ENCODE data around the gene OTUB2. TPM values are rescaled to one million over a fixed set of nuclear protein-coding genes. Genes with fewer than 3 reads are reported as not detected.

OTUB2 gene
- total and polyA plus RNA-seq, 2 donors (not counting 3 experiments of a cell fraction or from before 2014, with no cell fraction given), result 0.70 to 1.6 TPM

DNA sequence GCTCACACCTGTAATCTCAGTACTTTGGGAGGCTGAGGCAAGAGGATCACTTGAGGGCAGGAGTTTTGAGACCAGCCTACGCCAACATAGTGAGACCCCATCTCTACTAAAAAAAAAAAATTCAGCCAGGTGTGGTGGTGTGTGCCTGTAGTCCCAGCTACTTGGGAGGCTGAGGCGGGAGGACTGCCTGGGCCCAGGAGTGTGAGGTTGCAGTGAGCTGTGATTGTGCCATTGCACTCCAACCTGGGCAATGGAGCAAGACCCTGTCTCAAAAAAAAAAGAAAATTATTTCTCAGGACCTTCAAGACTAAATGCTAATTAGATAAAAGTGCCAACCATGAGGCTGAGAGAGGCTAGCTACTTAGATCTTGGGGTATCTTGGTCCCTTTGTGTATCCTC, 23.5 kb downstream of the OTUB2 start:
- CTCF ChIA-PET, result interaction anchor here (1.5 to 7.6 kb wide), 5 partner anchors 12 to 87 kb away, joined by 3 to 133 read pairs (median 22); no protein-coding TSS in a partner anchor
- intact Hi-C loops (cut with micrococcal nuclease), result no loop called here
- H3K4me1 ChIP-seq (ENCODE audit: control insufficient read depth, extremely low read depth, insufficient read depth, low read length), result peaks cover 3% of the 10 kb centered on the region

More for the DNA sequence above, 23.5 kb downstream of the OTUB2 start:
- dilution Hi-C loops (cut with MboI; ENCODE audit: extremely low pct_ligation_motif_present, low sequenced_read_pairs), result no loop called here
- TF ChIP-seq, protein P1, sequence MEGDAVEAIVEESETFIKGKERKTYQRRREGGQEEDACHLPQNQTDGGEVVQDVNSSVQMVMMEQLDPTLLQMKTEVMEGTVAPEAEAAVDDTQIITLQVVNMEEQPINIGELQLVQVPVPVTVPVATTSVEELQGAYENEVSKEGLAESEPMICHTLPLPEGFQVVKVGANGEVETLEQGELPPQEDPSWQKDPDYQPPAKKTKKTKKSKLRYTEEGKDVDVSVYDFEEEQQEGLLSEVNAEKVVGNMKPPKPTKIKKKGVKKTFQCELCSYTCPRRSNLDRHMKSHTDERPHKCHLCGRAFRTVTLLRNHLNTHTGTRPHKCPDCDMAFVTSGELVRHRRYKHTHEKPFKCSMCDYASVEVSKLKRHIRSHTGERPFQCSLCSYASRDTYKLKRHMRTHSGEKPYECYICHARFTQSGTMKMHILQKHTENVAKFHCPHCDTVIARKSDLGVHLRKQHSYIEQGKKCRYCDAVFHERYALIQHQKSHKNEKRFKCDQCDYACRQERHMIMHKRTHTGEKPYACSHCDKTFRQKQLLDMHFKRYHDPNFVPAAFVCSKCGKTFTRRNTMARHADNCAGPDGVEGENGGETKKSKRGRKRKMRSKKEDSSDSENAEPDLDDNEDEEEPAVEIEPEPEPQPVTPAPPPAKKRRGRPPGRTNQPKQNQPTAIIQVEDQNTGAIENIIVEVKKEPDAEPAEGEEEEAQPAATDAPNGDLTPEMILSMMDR (IDR thresholded peaks at IDR 0.05; ENCODE audit: extremely low read depth in 1 of 2, insufficient read depth in 1 of 2, low read depth in 1 of 2, low read length in 2 of 2), result no peak
- TF ChIP-seq JUN (IDR thresholded peaks at IDR 0.05; ENCODE audit: borderline replicate concordance, insufficient read depth, insufficient read length, low read depth) (no peak), EZH2 (IDR thresholded peaks at IDR 0.05; ENCODE audit: borderline replicate concordance, low read depth, low read length, severe bottlenecking) (no peak), MYC (IDR thresholded peaks at IDR 0.05; ENCODE audit: low read depth, low read length) (no peak), POLR2AphosphoS5 (IDR thresholded peaks at IDR 0.05; ENCODE audit: insufficient read depth, low read depth, low read length) (no peak), POLR2A (IDR thresholded peaks at IDR 0.05; ENCODE audit: low read depth, low read length) (no peak), GATA2 (IDR thresholded peaks at IDR 0.05; ENCODE audit: insufficient read depth, insufficient read length, low read depth, low read length) (no peak), FOS (IDR thresholded peaks at IDR 0.05; ENCODE audit: borderline replicate concordance, insufficient read depth, low read length) (no peak)
- TF ChIP-seq, protein P2, sequence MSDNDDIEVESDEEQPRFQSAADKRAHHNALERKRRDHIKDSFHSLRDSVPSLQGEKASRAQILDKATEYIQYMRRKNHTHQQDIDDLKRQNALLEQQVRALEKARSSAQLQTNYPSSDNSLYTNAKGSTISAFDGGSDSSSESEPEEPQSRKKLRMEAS (IDR thresholded peaks at IDR 0.05; ENCODE audit: insufficient read depth, insufficient read length), result no peak
- H3K36me3 ChIP-seq (ENCODE audit: control insufficient read depth in 2 of 2, extremely low read depth in 1 of 2, insufficient read depth in 2 of 2, low read length in 2 of 2), result peaks cover 13 to 28% of the 10 kb centered on the region in 2 experiments
- H3K9ac ChIP-seq (replicated peaks; ENCODE audit: extremely low read depth, insufficient read depth, low read length), result no peak overlapping the region
- no peak overlapping the region for H3K4me2 ChIP-seq (ENCODE audit: insufficient read depth, low read length)
- H3K27ac ChIP-seq (ENCODE audit: insufficient read depth, low read depth, low read length), result no peak overlapping the region
- H3K4me3 ChIP-seq (replicated peaks in 1 of 3; ENCODE audit: insufficient read depth in 1 of 3, low read depth in 1 of 3, low read length in 3 of 3), result no peak overlapping the region
- H2AFZ ChIP-seq (ENCODE audit: low read depth, low read length), result no peak overlapping the region
- FAIRE-seq (no peak), DNase-seq (ENCODE audit: low read depth, low spot score) (no peak)
- POLR2A ChIA-PET, result no interaction called here
- BruUV-seq (replicated peaks), result no TSS peak
- no peaks in the 10 kb centered on the region for H3K9me1 ChIP-seq (replicated peaks; ENCODE audit: control insufficient read depth, extremely low read depth, insufficient read depth, low read length)
- H4K20me1 ChIP-seq (replicated peaks; ENCODE audit: control insufficient read depth, extremely low read depth, insufficient read depth, low read length), result no peaks in the 10 kb centered on the region
- H3K9me3 ChIP-seq (replicated peaks; ENCODE audit: control insufficient read depth, insufficient read depth, low read length), result no peaks in the 10 kb centered on the region
- no peaks in the 10 kb centered on the region for H3K79me2 ChIP-seq (ENCODE audit: control insufficient read depth, insufficient read depth, low read length)
- H3K27me3 ChIP-seq (ENCODE audit: control insufficient read depth in 2 of 2, insufficient read depth in 2 of 2, low read length in 2 of 2), result no peaks in the 10 kb centered on the region
